ENCODE results near the gene NGEF. TPM values are rescaled to one million over a fixed set of nuclear protein-coding genes. Genes with fewer than 3 reads are reported as not detected.
A peak's percentile ranks its signal among the peaks of the same experiment; 100 is the strongest.
"Not testable (repeated sequence)": the region's sequence is repeated elsewhere in the genome, so short reads cannot be mapped to it uniquely, and the experiment has no call there.

NGEF gene
- total RNA-seq, 1 donor from 2014 or later, result 0.16 TPM

DNA sequence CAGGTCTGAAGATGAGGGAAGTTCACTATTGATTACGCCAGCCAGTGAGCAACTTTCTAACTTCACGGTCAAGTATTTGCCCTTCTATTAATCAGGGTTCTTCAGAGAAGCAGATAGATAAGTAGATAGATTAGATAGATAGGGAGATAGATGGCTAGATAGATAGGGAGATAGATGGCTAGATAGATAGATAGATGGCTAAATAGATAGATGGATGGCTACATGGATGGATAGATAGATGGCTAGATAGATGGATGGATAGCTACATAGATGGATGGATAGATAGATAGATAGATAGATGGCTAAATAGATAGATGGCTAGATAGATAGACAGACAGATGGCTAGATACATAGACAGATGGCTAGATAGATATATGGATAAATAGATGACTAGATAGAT, 42.3 kb upstream of the NGEF start:
- H3K36me3 ChIP-seq (ENCODE audit: insufficient read depth, low read length), result no peaks in the 10 kb centered on the region
- H3K4me3 ChIP-seq (ENCODE audit: insufficient read depth, low read depth, low read length), result no peak overlapping the region
- Mint-ChIP-seq H3K4me1 (ENCODE audit: low read depth, unreplicated experiment) (no peaks in the 10 kb centered on the region), H3K36me3 (ENCODE audit: low read depth, unreplicated experiment) (peaks cover 1% of the 10 kb centered on the region), H3K27ac (ENCODE audit: unreplicated experiment) (no peak overlapping the region), H3K9me3 (ENCODE audit: unreplicated experiment) (no peaks in the 10 kb centered on the region), H3K4me3 (ENCODE audit: unreplicated experiment) (no peak overlapping the region), H3K27me3 (ENCODE audit: low read depth, unreplicated experiment) (peaks cover 51% of the 10 kb centered on the region)
- TF ChIP-seq, protein P1, sequence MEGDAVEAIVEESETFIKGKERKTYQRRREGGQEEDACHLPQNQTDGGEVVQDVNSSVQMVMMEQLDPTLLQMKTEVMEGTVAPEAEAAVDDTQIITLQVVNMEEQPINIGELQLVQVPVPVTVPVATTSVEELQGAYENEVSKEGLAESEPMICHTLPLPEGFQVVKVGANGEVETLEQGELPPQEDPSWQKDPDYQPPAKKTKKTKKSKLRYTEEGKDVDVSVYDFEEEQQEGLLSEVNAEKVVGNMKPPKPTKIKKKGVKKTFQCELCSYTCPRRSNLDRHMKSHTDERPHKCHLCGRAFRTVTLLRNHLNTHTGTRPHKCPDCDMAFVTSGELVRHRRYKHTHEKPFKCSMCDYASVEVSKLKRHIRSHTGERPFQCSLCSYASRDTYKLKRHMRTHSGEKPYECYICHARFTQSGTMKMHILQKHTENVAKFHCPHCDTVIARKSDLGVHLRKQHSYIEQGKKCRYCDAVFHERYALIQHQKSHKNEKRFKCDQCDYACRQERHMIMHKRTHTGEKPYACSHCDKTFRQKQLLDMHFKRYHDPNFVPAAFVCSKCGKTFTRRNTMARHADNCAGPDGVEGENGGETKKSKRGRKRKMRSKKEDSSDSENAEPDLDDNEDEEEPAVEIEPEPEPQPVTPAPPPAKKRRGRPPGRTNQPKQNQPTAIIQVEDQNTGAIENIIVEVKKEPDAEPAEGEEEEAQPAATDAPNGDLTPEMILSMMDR (IDR thresholded peaks at IDR 0.05; ENCODE audit: insufficient read depth, low read depth, low read length), result no peak
- TF ChIP-seq EZH2 (IDR thresholded peaks at IDR 0.05; ENCODE audit: insufficient read depth, low read length), result no peak
- no peaks in the 10 kb centered on the region for H4K20me1 ChIP-seq (ENCODE audit: insufficient read depth, low read length)
- no peaks in the 10 kb centered on the region for H3K4me1 ChIP-seq (ENCODE audit: insufficient read depth, low read length)
- H3K9me3 ChIP-seq (ENCODE audit: insufficient read depth, low read depth, low read length), result no peaks in the 10 kb centered on the region
- no peak overlapping the region for H3K27ac ChIP-seq (ENCODE audit: low read depth, low read length)
- H3K4me2 ChIP-seq (ENCODE audit: low read length), result no peak overlapping the region
- DNase-seq (ENCODE audit: low read depth), result no peak
- no peak for FAIRE-seq
- no peak overlapping the region for H2AFZ ChIP-seq (ENCODE audit: low read depth, low read length)
- H3K79me2 ChIP-seq (ENCODE audit: insufficient read depth, low read length), result no peaks in the 10 kb centered on the region
- no peaks in the 10 kb centered on the region for H3K27me3 ChIP-seq (ENCODE audit: insufficient read depth, low read length)
- no peak overlapping the region for H3K9ac ChIP-seq (ENCODE audit: low read length)

DNA sequence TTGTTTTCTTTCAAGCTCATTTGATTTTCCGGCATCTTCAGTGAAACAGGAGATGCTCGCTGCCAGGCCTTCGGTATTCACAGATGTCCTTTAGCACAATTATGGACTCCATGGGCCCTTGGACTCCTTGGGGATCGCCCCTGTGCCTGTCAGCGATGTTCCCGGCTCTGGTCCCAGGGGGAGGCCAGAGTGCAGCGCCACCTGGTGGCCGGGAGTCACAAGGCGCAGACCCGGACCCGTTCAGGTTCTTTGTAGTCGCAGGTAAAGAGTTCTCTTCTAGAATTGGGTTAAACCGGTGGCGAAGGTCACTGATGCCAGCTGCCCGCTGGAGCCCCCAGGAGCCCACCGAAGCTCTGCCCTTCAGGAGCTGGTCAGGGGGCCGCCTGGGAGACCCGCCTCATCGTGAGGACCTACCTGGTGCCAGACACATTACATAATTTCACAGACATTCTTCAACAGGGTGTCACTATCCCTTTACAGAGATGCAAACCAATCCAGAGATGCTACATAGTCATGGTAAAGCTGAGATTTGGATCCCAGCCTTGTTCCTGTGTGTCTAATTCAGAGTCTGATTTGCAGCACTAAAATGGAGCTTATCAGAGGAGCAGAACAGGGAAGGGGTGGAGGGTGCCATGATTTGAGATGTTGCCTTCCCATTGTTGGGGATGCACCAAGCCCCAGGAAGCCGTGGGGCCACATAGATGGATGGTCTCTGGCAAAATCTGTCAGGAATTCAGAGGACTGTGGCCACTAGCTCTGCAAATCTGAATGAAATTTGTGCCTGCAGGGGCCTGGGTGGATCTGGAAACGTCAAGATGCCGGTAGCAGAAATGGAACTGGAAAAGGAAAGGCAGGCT, 41.1 kb upstream of the NGEF start:
- peaks cover 1% of the 10 kb centered on the region for H3K36me3 Mint-ChIP-seq (ENCODE audit: low read depth, unreplicated experiment)
- H3K36me3 ChIP-seq (ENCODE audit: insufficient read depth, low read length), result no peaks in the 10 kb centered on the region
- no peak overlapping the region for H3K27ac Mint-ChIP-seq (ENCODE audit: unreplicated experiment)
- no peak overlapping the region for H3K4me3 Mint-ChIP-seq (ENCODE audit: unreplicated experiment)
- TF ChIP-seq, protein P1 (IDR thresholded peaks at IDR 0.05; ENCODE audit: insufficient read depth, low read depth, low read length), result peak; percentile 68
- no peak for TF ChIP-seq EZH2 (IDR thresholded peaks at IDR 0.05; ENCODE audit: insufficient read depth, low read length)
- H3K4me1 Mint-ChIP-seq (ENCODE audit: low read depth, unreplicated experiment), result no peaks in the 10 kb centered on the region
- H3K4me2 ChIP-seq (ENCODE audit: low read length), result no peak overlapping the region
- H3K27me3 ChIP-seq (ENCODE audit: insufficient read depth, low read length), result peaks cover 2% of the 10 kb centered on the region
- no peak overlapping the region for H3K4me3 ChIP-seq (ENCODE audit: insufficient read depth, low read depth, low read length)
- H3K4me1 ChIP-seq (ENCODE audit: insufficient read depth, low read length), result no peaks in the 10 kb centered on the region
- DNase-seq (ENCODE audit: low read depth) (no peak), FAIRE-seq (no peak)
- H3K27ac ChIP-seq (ENCODE audit: low read depth, low read length), result no peak overlapping the region
- peaks cover 62% of the 10 kb centered on the region for H3K27me3 Mint-ChIP-seq (ENCODE audit: low read depth, unreplicated experiment)
- H3K9me3 Mint-ChIP-seq (ENCODE audit: unreplicated experiment), result peaks cover under 1% of the 10 kb centered on the region
- H3K9me3 ChIP-seq (ENCODE audit: insufficient read depth, low read depth, low read length), result no peaks in the 10 kb centered on the region
- H3K79me2 ChIP-seq (ENCODE audit: insufficient read depth, low read length), result no peaks in the 10 kb centered on the region
- H4K20me1 ChIP-seq (ENCODE audit: insufficient read depth, low read length), result no peaks in the 10 kb centered on the region
- peak overlapping the region; percentile 21 for H2AFZ ChIP-seq (ENCODE audit: low read depth, low read length)
- H3K9ac ChIP-seq (ENCODE audit: low read length), result no peak overlapping the region

DNA sequence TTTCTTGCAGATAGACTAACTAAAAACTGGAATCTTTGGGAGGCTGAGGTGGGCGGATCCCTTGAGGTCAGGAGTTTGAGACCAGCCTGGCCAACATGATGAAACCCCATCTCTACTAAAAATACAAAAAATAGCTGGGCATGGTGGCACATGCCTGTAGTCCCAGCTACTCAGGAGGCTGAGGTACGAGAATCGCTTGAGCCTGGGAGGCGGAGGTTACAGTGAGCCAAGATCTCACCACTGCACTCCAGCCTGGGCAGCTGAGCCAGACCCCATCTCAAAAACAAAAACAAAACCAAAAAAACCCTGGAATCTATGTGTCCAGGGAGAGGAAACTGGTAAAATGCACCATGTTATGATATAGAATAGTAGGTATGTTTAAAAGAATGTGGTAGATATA, 39.5 kb upstream of the NGEF start:
- not testable (repeated sequence) for H3K36me3 Mint-ChIP-seq (ENCODE audit: low read depth, unreplicated experiment); H3K27me3 ChIP-seq (ENCODE audit: insufficient read depth, low read length); H3K9ac ChIP-seq (ENCODE audit: low read length); H3K9me3 ChIP-seq (ENCODE audit: insufficient read depth, low read depth, low read length); H3K4me3 Mint-ChIP-seq (ENCODE audit: unreplicated experiment); H3K27ac Mint-ChIP-seq (ENCODE audit: unreplicated experiment); H3K9me3 Mint-ChIP-seq (ENCODE audit: unreplicated experiment); H3K4me1 Mint-ChIP-seq (ENCODE audit: low read depth, unreplicated experiment); H3K4me3 ChIP-seq (ENCODE audit: insufficient read depth, low read depth, low read length); H3K4me1 ChIP-seq (ENCODE audit: insufficient read depth, low read length); FAIRE-seq; H2AFZ ChIP-seq (ENCODE audit: low read depth, low read length); H3K27ac ChIP-seq (ENCODE audit: low read depth, low read length); H3K79me2 ChIP-seq (ENCODE audit: insufficient read depth, low read length); H3K4me2 ChIP-seq (ENCODE audit: low read length); H3K36me3 ChIP-seq (ENCODE audit: insufficient read depth, low read length); DNase-seq (ENCODE audit: low read depth); H4K20me1 ChIP-seq (ENCODE audit: insufficient read depth, low read length)
- H3K27me3 Mint-ChIP-seq (ENCODE audit: low read depth, unreplicated experiment), result peaks cover 68% of the 10 kb centered on the region
